GM21447 (cell line): ENCODE results near the gene SYK.
"Not testable (repeated sequence)": the region's sequence is repeated elsewhere in the genome, so short reads cannot be mapped to it uniquely, and the experiment has no call there.

Experiments
- ATAC-seq: cut with Tn5 transposase; IDR thresholded peaks from one replicate; pipeline ENCODE4 v1.9.1; 2021; ENCODE audit not compliant: unreplicated experiment

The SYK gene

GRCh38 chr9:90795084-90795483, 6.5 kb upstream of the SYK start:
- no peak for ATAC-seq

DNA sequence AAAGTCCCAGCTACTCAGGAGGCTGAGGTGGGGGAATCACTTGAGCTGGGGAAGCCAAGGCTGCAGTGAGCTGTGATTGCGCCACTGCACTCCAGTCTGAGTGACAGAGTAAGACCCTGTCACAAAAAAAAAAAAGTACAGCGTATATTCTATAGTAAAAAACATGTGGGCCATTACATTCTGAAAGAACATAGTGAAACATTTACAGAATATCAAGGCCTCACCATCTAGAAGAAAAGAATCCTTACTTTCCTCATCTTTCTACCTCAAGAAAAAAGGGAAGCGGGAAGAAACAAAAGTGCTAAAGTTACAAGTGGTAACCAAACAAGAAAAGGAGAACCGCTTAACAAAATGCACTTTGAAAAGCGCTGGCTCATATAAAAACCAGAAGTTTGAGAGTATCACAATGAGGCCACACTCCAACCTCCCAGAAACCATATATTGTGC, 5.7 kb upstream of the SYK start:
- ATAC-seq, result no peak

- no peak for ATAC-seq
These were observed 2.3 kb upstream of the SYK start for GRCh38 chr9:90799271-90799852.

- ATAC-seq, result peak; percentile 8
These were observed 329 bp downstream of the SYK start for GRCh38 chr9:90801973-90802322.

DNA sequence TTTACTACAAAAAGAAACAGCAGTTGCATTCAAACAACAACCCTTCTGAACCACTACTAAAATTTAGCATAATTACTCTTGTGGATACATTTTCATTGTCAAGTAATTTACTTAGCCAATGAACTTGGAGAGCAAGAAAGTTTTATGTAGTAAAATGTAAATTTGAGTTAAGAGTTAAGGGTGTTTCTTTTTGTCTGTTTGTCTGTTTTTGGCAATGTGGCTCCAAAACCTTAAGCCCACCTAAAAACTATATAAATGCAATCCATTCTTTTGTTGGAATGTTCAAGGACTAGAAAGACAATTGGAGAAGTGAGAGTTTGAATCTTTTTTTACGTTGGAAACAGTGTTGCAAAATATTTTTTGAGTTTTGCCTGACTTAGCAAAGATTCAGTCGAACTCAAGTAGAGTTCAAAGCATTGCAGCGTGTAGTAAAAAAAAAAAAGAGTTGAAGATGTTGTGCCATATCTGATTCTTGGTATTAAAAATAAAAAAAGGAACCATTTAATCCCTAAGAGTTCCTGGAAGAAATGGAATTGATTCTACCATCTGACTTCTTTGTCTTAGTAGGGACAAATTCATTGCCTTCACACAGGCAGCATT, 867 bp downstream of the SYK start:
- no peak for ATAC-seq

GRCh38 chr9:90803860-90804593, 2.4 kb downstream of the SYK start:
- no peak for ATAC-seq

DNA sequence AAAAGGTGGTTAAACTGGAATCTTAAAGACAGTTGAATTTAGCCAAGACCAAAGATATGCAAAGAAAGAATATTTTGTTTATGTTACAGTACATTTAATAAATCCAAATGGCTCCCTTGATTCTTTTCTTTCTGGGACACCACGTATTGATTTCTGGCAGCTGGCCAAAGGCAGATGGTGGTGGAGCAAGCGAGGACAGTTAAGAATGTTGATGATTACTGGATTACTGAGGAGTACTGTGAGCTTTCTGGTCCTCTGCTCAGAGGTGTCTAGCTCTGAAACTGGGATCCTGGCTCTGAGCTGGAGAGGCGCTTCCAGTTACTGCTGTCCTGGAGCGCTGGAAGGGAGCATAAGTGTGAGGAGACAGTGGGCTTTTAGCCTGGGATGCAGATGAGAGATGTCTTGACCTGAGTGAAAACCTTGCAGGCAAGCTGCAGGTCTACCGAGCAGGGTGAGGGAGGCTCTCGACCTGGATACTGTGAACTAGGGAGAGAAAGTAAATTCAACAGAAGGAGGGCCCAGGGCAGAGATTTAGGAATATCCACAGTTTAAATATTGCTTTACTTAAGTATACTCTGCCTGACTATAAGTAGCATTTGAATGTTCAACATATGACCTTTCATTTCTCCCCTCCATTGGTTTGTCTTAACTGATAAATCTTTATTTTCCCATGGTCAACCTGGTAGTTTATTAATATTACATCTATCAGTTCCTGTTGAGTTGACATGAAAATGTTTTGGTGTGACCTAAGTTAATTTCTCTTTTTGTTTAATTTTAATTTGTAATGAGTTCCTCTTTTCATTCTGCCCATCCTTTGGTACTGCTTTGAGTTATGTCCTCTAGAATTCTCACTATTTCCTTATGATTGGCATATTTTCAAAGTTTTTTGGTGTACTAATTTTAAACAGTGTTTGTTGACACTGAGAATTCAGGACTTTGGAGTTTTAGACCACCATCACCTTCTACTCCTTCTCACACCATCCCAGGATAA, 3.7 kb downstream of the SYK start:
- ATAC-seq, result no peak

GRCh38 chr9:90807006-90807405, 5.4 kb downstream of the SYK start:
- ATAC-seq, result no peak

- no peak for ATAC-seq
These were observed 6.8 kb downstream of the SYK start for GRCh38 chr9:90808398-90808797.

DNA sequence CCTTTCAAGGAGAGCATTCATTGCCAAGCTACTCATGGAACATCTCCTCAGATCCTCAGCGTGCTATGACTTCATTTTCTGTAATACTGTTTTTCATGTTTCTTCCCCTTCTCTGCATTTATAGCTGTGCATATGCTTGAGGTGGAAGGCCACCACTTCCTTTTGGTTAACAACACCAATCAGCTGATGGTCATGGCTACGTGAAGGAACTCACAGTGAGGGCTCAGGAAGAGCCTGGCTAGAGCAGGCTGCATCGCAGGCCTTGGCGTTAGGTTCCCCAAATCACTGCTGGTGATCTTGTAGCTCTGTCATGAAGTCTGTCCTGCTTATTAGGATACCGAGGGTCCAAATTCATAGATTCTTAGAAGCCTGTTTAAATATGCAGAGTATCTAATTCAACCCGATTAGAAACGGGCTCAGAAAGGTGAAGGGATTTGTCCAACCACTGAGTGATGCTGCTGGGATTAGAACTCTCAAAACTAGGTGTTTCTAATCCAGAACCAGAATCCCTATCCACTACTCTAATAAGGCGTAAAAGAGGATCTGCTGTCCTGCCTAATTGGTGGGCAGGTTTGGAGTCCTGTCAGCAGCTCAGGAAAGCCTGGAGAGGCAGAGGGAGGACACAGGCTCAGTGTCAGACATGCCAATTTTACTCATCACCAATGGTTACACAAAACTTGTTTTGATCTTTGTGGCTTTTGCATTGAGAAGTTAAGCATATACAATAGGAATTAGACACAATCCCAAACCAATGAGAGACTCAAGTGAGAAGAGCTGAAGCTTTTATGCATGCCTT, 7.5 kb downstream of the SYK start:
- ATAC-seq, result peak; percentile 51

DNA sequence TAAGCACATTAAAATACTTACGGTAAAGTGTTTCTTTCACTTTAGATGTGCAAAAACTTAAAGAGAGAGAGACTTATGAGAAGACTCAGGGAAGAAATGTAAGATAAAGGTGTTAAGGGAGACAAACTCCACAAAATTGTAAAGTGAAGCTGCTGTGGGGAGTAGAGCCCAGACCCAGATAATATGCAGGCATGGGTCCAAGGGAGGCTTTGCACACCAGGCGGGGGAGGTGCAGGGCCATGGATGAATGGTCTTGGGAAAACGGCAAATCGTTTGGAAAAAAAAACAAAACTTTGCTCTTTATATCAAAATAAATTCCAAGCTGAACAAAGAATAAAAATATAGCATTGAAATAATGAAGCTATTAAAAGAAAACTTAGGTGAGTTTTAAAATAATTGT, 9.1 kb downstream of the SYK start:
- ATAC-seq, result no peak

GRCh38 chr9:90813046-90813445, 11.4 kb downstream of the SYK start:
- ATAC-seq, result no peak

- no peak for ATAC-seq
These were observed 11.9 kb downstream of the SYK start for GRCh38 chr9:90813523-90813922.

GRCh38 chr9:90814355-90814754, 12.7 kb downstream of the SYK start:
- ATAC-seq, result no peak

DNA sequence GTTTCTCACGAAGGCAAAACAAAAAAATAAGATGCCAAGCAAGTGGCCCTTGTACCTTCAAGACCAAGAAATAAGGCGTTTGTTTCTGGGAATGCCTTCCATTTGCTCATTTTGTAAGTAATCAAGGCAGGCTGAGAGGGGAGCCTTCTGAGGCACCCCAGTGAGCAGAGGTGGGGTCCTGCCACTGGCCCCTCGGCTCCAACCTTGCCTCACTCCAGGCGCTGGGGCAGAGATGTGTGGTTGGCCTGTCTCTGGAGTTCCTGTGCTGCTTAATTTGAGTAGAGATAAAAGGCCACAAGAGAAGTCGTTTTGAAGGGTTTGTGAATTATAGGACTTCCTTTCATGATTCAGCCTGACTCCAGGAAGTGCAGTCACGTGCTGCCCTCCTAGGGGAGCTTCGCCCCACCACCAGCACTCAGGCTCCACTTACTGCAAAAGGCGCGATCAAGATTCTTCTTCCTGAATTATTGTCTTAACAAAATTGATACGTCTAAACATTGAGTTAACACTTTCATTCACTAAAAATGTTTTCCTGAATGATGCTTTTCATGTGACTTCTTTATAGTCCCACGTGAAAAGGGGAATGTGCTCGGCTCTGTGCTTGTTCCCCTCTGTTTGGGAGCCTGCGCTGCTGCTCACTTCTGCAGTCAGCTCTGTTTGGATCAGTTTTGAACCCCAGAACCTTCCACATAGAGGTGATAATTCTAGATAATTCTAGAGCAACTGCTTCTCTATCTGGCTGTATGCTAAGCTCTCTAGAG, 13.7 kb downstream of the SYK start:
- ATAC-seq, result peak; percentile 53

- peak; percentile 8 for ATAC-seq
These were observed 14.3 kb downstream of the SYK start for GRCh38 chr9:90815944-90816357.

GRCh38 chr9:90816690-90817089, 15.1 kb downstream of the SYK start:
- no peak for ATAC-seq

GRCh38 chr9:90818279-90818678, 16.7 kb downstream of the SYK start:
- no peak for ATAC-seq

GRCh38 chr9:90820406-90820805, 18.8 kb downstream of the SYK start:
- not testable (repeated sequence) for ATAC-seq

GRCh38 chr9:90821236-90821635, 19.6 kb downstream of the SYK start:
- not testable (repeated sequence) for ATAC-seq
